ENCODE results near the gene TRABD.
"Not testable (repeated sequence)": the region's sequence is repeated elsewhere in the genome, so short reads cannot be mapped to it uniquely, and the experiment has no call there.

The TRABD gene

GRCh38 chr22:50151571-50152537, 33.9 kb upstream of the TRABD start:
- no peak for DNase-seq (ENCODE audit: low spot score)

- no peak for DNase-seq (ENCODE audit: low spot score)
Measured at GRCh38 chr22:50153056-50153755, 32.5 kb upstream of the TRABD start.

DNA sequence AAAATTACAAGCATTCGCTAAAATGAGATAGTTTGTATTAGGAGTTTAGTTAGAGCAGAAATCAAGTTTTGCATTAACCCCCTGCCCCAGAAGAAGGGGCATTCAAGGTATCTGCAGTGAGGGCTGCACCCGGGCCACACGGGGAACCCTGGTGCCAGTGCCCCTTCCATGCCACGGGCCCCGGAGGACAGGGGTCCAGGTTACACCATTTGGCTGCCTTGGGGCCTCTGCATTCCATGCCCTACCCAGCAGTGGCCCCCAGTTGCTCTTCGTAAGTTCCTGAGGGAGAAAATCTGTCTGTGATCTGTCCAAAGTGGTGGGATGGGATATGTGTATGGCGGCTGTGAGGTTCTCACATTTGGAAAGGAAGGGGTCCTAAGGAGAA, 32.0 kb upstream of the TRABD start:
- no peak for DNase-seq (ENCODE audit: low spot score)

GRCh38 chr22:50157709-50158375, 27.9 kb upstream of the TRABD start:
- no peak for DNase-seq (ENCODE audit: low spot score)

- DNase-seq (ENCODE audit: low spot score), result no peak
Measured at GRCh38 chr22:50160947-50161346, 24.8 kb upstream of the TRABD start.

DNA sequence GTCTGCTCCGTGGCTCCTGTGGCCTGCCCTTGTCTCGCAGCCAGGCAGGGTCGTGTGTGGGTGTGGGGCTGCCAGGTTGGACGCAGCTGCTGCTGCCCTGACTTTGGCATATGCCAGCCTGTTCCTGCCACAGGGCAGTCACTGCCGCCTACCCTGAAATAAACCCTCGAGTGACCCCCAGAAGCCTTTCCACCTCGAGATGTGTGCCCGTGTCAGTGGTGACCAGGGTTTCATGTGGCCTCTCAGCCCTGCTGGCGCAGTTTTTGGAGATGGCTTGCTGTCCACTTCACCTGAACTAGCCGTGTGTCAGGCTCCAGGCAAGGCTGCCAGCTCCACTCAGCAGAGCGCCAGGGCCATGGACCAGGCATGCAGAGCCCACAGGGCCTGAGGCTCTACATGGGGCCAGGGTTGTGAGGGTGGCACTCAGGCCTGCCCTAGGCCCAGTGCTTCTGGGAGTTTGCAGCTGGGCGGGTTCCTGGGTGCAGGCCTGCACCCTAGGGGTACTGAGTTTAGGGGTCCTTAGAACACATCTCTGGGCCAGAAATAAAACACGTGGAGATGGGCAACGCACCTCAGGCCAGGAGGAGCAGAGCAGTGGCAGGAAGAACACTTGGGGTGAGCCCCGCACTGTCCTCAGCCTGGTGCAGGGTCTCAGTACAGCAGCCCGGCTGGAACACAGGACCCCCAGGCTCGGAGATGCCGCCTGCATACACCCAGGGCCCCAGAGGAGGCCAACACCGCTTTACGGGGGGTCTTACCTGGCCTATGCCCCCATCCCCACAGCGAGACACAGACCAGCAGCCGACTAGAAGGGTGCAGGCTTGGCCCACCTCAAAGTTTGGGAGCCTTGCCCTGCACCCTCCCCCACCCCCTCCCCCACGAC, 24.0 kb upstream of the TRABD start:
- DNase-seq (ENCODE audit: low spot score), result no peak

DNA sequence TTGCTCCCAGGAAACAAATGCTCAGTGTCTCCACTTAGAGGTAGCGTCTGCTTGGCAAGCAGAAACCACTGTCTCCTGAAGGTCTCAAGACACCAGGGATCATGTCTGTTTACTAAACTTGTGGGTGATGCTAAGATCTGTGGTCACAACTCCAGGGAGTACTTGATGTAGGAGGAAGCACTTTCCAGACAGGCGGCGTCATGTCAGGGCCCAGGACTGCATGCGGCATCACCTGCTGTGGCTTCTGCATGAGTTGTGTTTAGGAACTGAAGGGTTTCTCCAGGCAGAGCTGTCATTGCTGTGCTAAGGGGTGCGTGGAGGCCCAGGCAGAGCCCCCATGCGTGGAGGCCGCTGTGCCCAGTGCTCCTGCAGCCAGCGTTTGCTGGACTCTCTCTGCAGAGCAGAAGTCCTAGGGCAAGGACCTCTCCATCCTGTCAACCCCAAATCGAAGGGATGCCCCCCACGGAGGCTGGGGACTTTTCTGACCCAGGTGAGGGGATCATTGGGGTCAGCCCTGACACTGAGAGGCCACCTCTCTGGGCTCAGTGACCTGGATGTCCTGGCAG, 23.2 kb upstream of the TRABD start:
- no peak for DNase-seq (ENCODE audit: low spot score)

DNA sequence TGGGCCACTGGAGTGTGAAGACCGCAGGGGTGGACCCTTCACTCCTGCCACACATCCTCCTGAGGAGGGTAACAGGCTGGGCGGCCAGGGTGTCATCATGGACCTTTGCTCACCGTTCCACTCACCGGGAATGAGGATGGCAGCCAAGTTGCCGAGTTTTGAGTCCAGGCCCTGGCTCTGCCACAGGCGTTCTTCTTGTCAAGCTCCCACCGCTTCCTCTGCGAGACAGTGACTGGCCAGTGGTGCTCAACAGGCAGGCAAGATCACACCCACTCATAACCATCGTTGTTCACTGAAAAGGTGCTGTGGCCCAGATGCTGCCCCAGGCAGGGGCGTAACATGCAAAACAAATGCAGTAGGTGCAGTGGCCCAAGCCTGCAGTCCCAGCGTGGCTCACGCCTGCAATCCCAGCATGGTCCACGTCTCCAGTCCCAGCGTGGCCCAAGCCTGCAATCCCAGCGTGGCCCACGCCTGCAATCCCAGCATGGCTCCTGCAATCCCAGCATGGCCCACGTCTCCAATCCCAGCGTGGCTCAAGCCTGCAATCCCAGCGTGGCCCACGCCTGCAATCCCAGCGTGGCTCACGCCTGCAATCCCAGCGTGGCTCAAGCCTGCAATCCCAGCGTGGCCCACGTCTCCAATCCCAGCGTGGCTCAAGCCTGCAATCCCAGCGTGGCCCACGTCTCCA, 20.1 kb upstream of the TRABD start:
- DNase-seq (ENCODE audit: low spot score), result no peak

- no peak for DNase-seq (ENCODE audit: low spot score)
Measured at GRCh38 chr22:50167689-50168489, 17.8 kb upstream of the TRABD start.

DNA sequence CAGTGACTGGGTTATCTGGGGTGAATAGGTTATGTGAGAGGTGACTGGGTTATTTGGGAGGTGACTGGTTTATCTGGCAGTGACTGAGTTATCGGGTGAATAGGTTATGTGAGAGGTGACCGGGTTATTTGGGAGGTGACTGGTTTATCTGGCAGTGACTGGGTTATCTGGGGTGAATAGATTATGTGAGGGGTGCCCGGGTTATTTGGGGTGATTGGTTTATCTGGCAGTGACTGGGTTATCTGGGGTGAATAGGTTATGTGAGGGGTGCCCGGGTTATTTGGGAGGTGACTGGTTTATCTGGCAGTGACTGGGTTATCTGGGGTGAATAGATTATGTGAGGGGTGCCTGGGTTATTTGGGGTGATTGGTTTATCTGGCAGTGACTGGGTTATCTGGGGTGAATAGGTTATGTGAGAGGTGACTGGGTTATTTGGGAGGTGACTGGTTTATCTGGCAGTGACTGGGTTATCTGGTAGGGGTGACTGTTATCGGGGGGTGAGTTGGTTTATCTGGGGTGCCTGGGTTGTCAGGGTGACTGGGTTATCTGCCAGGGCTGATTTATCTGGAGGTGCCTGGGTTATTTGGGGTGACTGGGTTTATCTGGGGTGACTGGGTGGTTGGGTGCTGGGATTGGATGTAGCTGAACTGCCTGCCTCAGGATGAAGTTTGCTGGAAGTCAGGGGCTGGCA, 17.1 kb upstream of the TRABD start:
- DNase-seq (ENCODE audit: low spot score), result not testable (repeated sequence)

DNA sequence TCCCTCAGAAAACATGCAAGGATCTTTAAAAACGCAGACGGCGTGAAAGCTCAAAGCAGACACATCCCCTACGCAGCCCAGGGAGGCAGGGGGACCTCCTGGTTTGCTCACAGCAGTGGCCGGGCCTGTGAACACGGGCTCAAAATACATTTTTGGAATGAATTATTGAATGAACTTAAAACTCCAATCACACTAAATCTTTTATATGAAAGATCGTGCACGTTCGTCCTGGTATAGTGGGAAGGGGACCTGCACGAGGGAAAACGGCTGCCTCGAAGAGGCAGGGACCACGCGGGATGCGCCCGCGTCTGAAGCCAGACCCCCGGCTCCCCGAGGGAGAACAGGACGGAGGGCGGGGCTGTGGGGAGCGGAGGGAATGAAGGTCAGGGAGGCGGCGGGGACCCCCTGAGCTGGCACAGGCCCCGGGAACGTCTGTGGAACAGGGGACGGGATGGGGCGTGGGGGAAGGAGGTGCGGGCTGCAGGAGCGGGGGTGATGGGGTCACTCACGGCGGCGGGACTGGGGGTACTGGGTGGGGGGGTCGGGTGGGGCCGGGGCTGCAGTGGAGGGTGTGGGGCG, 16.4 kb upstream of the TRABD start:
- no peak for DNase-seq (ENCODE audit: low spot score)

DNA sequence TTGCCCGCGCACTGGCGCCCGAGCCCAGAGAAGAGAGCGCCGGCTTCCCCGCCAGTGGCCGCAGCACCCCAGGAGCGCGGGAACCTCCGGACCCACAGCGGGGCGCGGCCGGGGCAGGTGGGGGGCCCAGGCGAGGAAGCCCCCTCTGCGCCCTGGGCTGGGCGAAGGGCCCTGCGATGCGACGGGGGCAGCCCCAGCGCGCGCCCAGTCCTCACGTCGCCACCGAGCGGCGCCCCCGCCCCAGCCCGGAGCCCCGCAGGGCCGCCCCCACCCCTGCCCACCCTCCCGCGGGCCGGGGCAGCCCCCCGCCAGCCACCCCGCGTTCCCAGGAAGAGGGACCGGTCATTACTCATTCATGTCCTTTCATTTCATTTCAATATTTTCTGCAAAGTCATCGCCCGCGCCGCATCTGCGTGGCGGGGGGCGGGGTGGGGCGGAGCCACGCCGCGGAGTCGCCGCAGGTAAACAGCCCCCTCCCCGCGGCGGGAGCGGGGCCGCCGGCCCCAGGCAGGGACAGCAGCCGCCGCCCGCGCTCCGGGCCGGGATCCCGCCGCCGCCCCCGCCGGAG, 15.9 kb upstream of the TRABD start:
- DNase-seq (ENCODE audit: low spot score), result no peak

DNA sequence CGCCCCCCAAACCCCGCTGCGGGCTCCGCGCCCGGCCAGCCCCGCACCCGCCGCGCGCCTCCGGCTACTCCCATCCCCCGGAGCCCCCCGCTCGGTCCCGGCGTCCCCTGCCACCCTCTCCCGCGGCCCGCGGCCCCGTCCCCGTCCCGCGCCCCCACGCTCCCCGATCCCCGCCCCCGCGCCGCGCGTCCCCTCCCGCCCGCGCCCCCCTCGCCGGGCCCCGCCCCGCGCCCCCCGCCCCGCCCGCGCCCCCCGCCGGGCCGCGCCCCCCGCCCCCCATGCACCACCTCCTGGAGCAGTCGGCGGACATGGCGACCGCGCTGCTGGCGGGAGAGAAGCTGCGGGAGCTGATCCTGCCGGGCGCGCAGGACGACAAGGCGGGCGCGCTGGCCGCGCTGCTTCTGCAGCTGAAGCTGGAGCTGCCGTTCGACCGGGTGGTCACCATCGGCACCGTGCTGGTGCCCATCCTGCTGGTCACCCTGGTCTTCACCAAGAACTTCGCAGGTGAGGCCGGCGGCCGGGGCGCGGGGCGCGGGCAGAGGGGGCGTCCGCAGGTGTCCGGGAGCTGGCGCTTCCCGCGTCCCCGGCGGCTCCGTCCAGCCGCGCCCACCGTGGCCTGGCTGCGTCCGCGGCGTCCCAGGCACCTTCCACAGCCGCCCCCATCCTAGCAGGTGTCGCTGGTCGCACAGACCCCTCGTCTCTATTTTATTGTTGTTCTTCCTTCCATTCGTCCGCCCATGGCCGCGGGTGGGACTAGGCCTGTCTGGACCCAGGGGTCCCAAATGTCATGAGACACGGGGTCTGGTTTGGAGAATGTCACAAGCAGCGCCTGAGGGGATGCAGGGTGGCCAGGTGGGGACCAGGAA, 15.0 kb upstream of the TRABD start, which contains the start of gene PANX2:
TSS of gene PANX2 (plus strand) at position 279 of the 866 bp plus-strand sequence. CDS start at position 279, 0 bp downstream.
- no peak for DNase-seq (ENCODE audit: low spot score)

DNA sequence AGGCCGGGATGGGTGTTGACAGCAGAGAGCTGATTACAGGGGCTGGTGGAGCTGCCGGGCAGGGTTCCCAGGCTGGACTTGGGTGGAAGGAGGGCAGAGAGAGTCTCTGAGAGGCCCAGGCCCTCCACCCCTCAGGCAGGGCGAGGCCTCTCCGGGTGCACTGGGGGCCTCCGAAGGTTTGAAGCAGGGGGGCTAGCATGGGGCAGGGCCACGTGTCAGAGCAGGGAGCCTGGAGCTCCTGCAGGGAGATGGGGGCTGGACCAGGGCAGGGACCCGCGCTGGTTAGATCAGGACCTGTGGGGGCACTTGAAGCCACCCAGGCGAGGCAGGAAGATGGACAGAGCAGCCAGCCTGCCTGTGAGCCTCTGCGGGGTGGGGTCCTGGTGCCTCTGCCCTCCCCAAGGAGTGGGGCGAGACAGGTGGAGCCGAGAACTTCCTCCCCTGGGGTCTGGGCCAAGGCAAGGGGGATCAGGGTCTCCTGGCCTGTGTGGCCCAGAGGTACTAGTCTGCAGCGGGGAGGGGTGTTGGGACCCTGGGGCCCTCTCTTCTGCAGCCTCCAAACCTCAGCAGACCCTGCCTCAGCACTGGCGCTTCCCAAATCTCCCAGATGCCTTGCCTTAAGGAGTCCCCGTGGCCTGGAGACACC, 14.3 kb upstream of the TRABD start:
- no peak for DNase-seq (ENCODE audit: low spot score)

DNA sequence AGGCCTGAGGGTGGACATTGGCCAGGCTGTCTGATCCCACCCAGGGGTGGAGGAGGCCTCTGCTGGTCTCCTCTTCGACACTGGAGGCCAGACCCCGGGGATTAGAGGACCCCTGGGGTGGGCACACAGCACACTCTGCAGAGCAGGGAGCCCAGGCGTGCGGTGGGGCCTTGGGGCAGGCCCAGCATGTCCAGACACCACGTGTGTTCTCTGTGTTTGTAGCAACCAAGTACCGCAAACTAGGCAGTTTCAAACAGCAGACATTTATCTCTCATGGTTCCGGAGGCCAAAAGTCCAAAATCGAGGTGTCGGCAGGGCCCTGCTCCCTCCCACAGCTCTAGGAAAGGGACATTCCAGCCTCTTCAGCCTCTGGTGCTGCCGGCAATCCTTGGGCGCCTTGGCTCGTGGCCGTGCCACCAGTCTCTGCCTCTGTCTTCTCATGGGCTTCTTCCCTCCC, 13.7 kb upstream of the TRABD start:
- DNase-seq (ENCODE audit: low spot score), result no peak

GRCh38 chr22:50173311-50173982, 12.3 kb upstream of the TRABD start:
- DNase-seq (ENCODE audit: low spot score), result no peak

Data from hepatic stellate cell (primary cell).